Type B pancreatic cell (in vitro differentiated cells): ENCODE measurements around the gene MAP2K1. TPM values are rescaled to one million over a fixed set of nuclear protein-coding genes. Genes with fewer than 3 reads are reported as not detected.
A peak's percentile ranks its signal among the peaks of the same experiment; 100 is the strongest.
"Not testable (repeated sequence)": the region's sequence is repeated elsewhere in the genome, so short reads cannot be mapped to it uniquely, and the experiment has no call there.

Experiments
- DNase-seq: peaks from one replicate; pipeline ENCODE4 v3.0.0; 2021; ENCODE audit warnings: mixed read lengths; ENCODE audit not compliant: unreplicated experiment; ENCODE audit errors: extremely low spot score
- H3K27ac Mint-ChIP-seq: 2 replicates; pipeline ENCODE4 v1.8.0; 2021; ENCODE audit warnings: mild to moderate bottlenecking, mixed read lengths
- H3K27me3 Mint-ChIP-seq: 2 replicates; pipeline ENCODE4 v1.8.0; 2021; ENCODE audit warnings: mixed read lengths
- H3K36me3 Mint-ChIP-seq: 2 replicates; pipeline ENCODE4 v1.8.0; 2021; ENCODE audit warnings: mixed read lengths
- H3K4me1 Mint-ChIP-seq: one replicate; pipeline ENCODE4 v1.8.0; 2021; ENCODE audit warnings: mixed read lengths; ENCODE audit not compliant: unreplicated experiment
- H3K4me3 Mint-ChIP-seq: 2 replicates; pipeline ENCODE4 v1.8.0; 2021; ENCODE audit warnings: mild to moderate bottlenecking, mixed read lengths
- H3K9me3 Mint-ChIP-seq: 2 replicates; pipeline ENCODE4 v1.8.0; 2021; ENCODE audit warnings: mixed read lengths
- CTCF ChIP-seq: fragments of 200-600 bp; sonication (generic); conservative IDR thresholded peaks from 2 replicates; pipeline ENCODE4 v1.5.0; 2021; ENCODE audit warnings: antibody characterized with exemption, mild to moderate bottlenecking
- total RNA-seq: library from RNA; stranded (reverse); gene quantifications from 2 replicates; pipeline ENCODE4 v1.2.1, GENCODE V29; 2021; ENCODE audit warnings: low replicate concordance

MAP2K1 gene
- total RNA-seq, 1 donor from 2014 or later = 33.8 TPM

DNA sequence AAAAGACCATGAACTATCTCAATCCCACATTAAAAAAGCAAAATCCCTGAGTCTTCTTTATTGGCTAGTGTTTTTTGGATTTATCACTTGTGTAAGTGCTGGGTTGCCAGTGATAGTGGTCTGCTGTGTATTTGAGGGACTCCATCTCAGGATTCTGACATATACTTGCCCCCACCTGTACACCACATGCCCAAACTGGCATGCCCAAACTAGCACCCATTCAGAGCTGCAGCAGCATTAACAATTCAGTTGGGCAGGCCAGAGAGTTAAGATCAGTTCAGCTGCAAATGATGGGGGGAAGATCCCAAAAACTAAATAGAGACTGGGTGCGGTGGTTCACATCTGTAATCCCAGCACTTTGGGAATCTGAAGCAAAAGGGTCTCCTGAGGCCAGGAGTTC is 23.9 kb upstream of the MAP2K1 start:
- Mint-ChIP-seq H3K36me3 (no peaks in the 10 kb centered on the region), H3K27ac (no peak overlapping the region), H3K4me1 (no peaks in the 10 kb centered on the region), H3K4me3 (no peak overlapping the region), H3K9me3 (no peaks in the 10 kb centered on the region), H3K27me3 (no peaks in the 10 kb centered on the region)
- no peak for DNase-seq
- TF ChIP-seq CTCF = no peak

GRCh38 chr15:66364944-66365528 is 21.7 kb upstream of the MAP2K1 start:
- H3K36me3 Mint-ChIP-seq = no peaks in the 10 kb centered on the region
- H3K27me3 Mint-ChIP-seq = no peaks in the 10 kb centered on the region
- H3K27ac Mint-ChIP-seq = no peak overlapping the region
- no peak for DNase-seq
- H3K4me1 Mint-ChIP-seq = peaks cover 5% of the 10 kb centered on the region
- no peak overlapping the region for H3K4me3 Mint-ChIP-seq
- no peaks in the 10 kb centered on the region for H3K9me3 Mint-ChIP-seq
- no peak for TF ChIP-seq CTCF

GRCh38 chr15:66369773-66370651 is 16.7 kb upstream of the MAP2K1 start:
- no peaks in the 10 kb centered on the region for H3K27me3 Mint-ChIP-seq
- H3K36me3 Mint-ChIP-seq = no peaks in the 10 kb centered on the region
- DNase-seq = no peak
- H3K4me1 Mint-ChIP-seq = peaks cover 7% of the 10 kb centered on the region
- H3K9me3 Mint-ChIP-seq = no peaks in the 10 kb centered on the region
- H3K27ac Mint-ChIP-seq = peak overlapping the region; percentile 31
- no peak for TF ChIP-seq CTCF
- no peak overlapping the region for H3K4me3 Mint-ChIP-seq

- H3K4me3 Mint-ChIP-seq = no peak overlapping the region
These were observed 12.5 kb upstream of the MAP2K1 start for GRCh38 chr15:66374179-66374578.

DNA sequence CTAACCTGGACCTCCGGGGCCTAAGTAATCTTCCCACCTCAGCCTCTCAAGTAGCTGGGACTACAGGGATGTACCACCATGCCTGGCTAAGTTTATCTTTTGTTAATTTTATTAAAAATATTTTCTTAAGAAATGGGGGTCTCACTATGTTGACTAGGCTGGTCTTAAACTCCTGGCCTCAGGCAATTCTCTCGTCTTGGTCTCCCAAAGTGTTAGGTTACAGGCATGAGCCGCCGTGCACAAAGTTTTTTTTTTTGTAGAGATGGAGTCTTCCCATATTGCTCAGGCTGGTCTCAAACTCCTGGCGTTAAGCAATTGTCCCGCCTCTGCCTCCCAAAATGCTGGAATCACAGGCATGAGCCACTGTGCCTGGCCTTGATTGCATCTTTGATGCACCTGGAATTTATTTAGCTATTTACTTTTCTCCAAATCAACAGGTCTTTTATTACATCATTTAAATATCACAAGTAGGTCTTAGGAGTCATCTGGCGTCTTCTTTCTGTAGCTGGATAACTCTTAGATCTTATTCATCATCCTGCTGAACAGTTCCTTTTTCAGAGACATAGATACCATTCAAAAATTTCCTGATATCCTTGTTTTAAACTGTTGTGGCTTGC is 7.8 kb upstream of the MAP2K1 start:
- no peaks in the 10 kb centered on the region for H3K27me3 Mint-ChIP-seq
- no peak for TF ChIP-seq CTCF
- H3K4me3 Mint-ChIP-seq = no peak overlapping the region
- DNase-seq = no peak
- H3K9me3 Mint-ChIP-seq = no peaks in the 10 kb centered on the region
- no peaks in the 10 kb centered on the region for H3K36me3 Mint-ChIP-seq
- H3K4me1 Mint-ChIP-seq = no peaks in the 10 kb centered on the region
- no peak overlapping the region for H3K27ac Mint-ChIP-seq

More at GRCh38 chr15:66374179-66374578, 12.5 kb upstream of the MAP2K1 start:
- TF ChIP-seq CTCF = no peak
- peaks cover 7% of the 10 kb centered on the region for H3K4me1 Mint-ChIP-seq
- H3K27me3 Mint-ChIP-seq = no peaks in the 10 kb centered on the region
- H3K36me3 Mint-ChIP-seq = no peaks in the 10 kb centered on the region
- H3K9me3 Mint-ChIP-seq = no peaks in the 10 kb centered on the region
- DNase-seq = no peak
- H3K27ac Mint-ChIP-seq = no peak overlapping the region

- H3K9me3 Mint-ChIP-seq, H3K27me3 Mint-ChIP-seq, H3K4me3 Mint-ChIP-seq, H3K36me3 Mint-ChIP-seq, H3K27ac Mint-ChIP-seq, H3K4me1 Mint-ChIP-seq, DNase-seq: not testable (repeated sequence)
These were observed 5.3 kb upstream of the MAP2K1 start for GRCh38 chr15:66381376-66381775.
